ENCODE data around the gene TEKT5.

TEKT5 gene

GRCh38 chr16:10578474-10579316, 116.0 kb downstream of the TEKT5 start:
- peak; percentile 31 for DNase-seq (ENCODE audit: low read depth)

Measured in amniotic epithelial cell (primary cell).